GM12878 (cell line): ENCODE results near the gene TMEM151A. TPM values are rescaled to one million over a fixed set of nuclear protein-coding genes. Genes with fewer than 3 reads are reported as not detected.

Source experiments
- ATAC-seq: fragments of 200-7000 bp; cut with Tn5 transposase; 3 replicates; pipeline ENCODE4 v1.9.1; 2020; ENCODE audit warnings: mild to moderate bottlenecking, moderate library complexity
- BruUV-seq: library from RNA; stranded (reverse); fragments of 400-500 nt; replicated peaks from 2 replicates; lab custom pipeline; 2021; lab: Mats Ljungman, UMichigan
- CTCF ChIA-PET: fragments of 300-600 bp; sonication (Branson Sonifier 250); formaldehyde crosslinking; extraction: SDS; loops from one replicate; lab custom pipeline; 2021; ENCODE audit warnings: inconsistent platforms; lab: Yijun Ruan, JAX
- POLR2A ChIA-PET: fragments of 350-600 bp; formaldehyde crosslinking; extraction: SDS; loops from one replicate; lab custom pipeline; 2021; ENCODE audit warnings: inconsistent platforms; lab: Charles Lee
- RAD21 ChIA-PET: fragments of 300-600 bp; sonication (Branson Sonifier 250); formaldehyde crosslinking; loops from one replicate; lab custom pipeline; 2023; ENCODE audit warnings: antibody characterized with exemption; ENCODE audit not compliant: unreplicated experiment; lab: Charles Lee
- SMC1A ChIA-PET: fragments of 300-600 bp; sonication (Branson Sonifier 250); formaldehyde crosslinking; loops from one replicate; lab custom pipeline; 2023; ENCODE audit not compliant: unreplicated experiment, uncharacterized antibody; lab: Charles Lee
- DNase-seq: peaks from one replicate; pipeline ENCODE4 v3.0.0-alpha.2; 2011; ENCODE audit warnings: low read depth, low spot score
- FAIRE-seq: peaks from 3 replicates; lab custom pipeline; 2011; peaks lifted over from hg19 to GRCh38; lab: Jason Lieb, UNC
- H2AFZ ChIP-seq: 2 replicates; pipeline ENCODE4 v1.6.0; 2011; ENCODE audit warnings: low read depth, low read length, control low read depth; ENCODE audit not compliant: control insufficient read depth
- H3K27ac ChIP-seq: 2 replicates; pipeline ENCODE4 v1.5.1; 2011; ENCODE audit warnings: control low read depth; ENCODE audit not compliant: control insufficient read depth, insufficient read depth
- H3K27me3 ChIP-seq, 2 experiments: replicated peaks in 1 of 2; 2 replicates each; pipeline versions ENCODE4 v1.6.0 to v1.6.1; 2011; ENCODE audit warnings: low read length in 1 of 2; ENCODE audit not compliant: control insufficient read depth in 2 of 2, insufficient read depth in 2 of 2
- H3K36me3 ChIP-seq, 2 experiments: 2 replicates each; pipeline ENCODE4 v1.5.1; 2011; ENCODE audit warnings: low read length in 1 of 2; ENCODE audit not compliant: control insufficient read depth in 2 of 2, insufficient read depth in 2 of 2
- H3K4me1 ChIP-seq: 2 replicates; pipeline ENCODE4 v1.6.1; 2011; ENCODE audit warnings: mild to moderate bottlenecking, low read length, moderate library complexity, mixed read lengths; ENCODE audit not compliant: control insufficient read depth, insufficient read depth
- H3K4me2 ChIP-seq: 2 replicates; pipeline ENCODE4 v1.6.0; 2011; ENCODE audit warnings: control low read depth; ENCODE audit not compliant: control insufficient read depth, insufficient read depth
- H3K4me3 ChIP-seq: fragments of 200-600 bp; sonication (generic); 2 replicates; pipeline ENCODE4 v1.5.1; 2016
- H3K79me2 ChIP-seq: 2 replicates; pipeline ENCODE4 v1.6.0; 2011; ENCODE audit warnings: low read length; ENCODE audit not compliant: control insufficient read depth, insufficient read depth
- H3K9ac ChIP-seq: 2 replicates; pipeline ENCODE4 v1.8.0; 2011; ENCODE audit warnings: low read length, control low read depth, mixed read lengths; ENCODE audit not compliant: control insufficient read depth, insufficient read depth
- H3K9me3 ChIP-seq: replicated peaks from 3 replicates; pipeline ENCODE4 v1.5.1; 2011; ENCODE audit warnings: mild to moderate bottlenecking, low read length; ENCODE audit not compliant: control insufficient read depth, insufficient read depth
- H4K20me1 ChIP-seq: 2 replicates; pipeline ENCODE4 v1.6.0; 2011; ENCODE audit not compliant: control insufficient read depth, insufficient read depth
- ATF2 ChIP-seq: IDR thresholded peaks from 2 replicates; pipeline ENCODE4 v1.6.1; 2012; ENCODE audit warnings: low read length, inconsistent platforms
- BRCA1 ChIP-seq: IDR thresholded peaks from 2 replicates; pipeline ENCODE4 v1.6.1; 2011; ENCODE audit warnings: low read depth, low read length, improper control_type of control experiment
- EZH2 ChIP-seq: IDR thresholded peaks from 2 replicates; pipeline ENCODE4 v1.6.1; 2012; ENCODE audit warnings: low read depth, mild to moderate bottlenecking, control low read depth, inconsistent platforms, low read length, borderline replicate concordance; ENCODE audit not compliant: control insufficient read depth
- HCFC1 ChIP-seq: fragments of 150-350 bp; IDR thresholded peaks from 2 replicates; pipeline ENCODE4 v1.6.1; 2014; ENCODE audit warnings: low read length
- ZBED1 ChIP-seq: IDR thresholded peaks from 2 replicates; pipeline ENCODE4 v1.6.1; 2016; ENCODE audit warnings: borderline replicate concordance
- ZNF384 ChIP-seq: IDR thresholded peaks from 2 replicates; pipeline ENCODE4 v1.6.1; 2012; ENCODE audit warnings: low read depth, mild to moderate bottlenecking, low read length, improper control_type of control experiment, borderline replicate concordance
- WGBS: methylation state at CpG from one replicate; pipeline ENCODE4 v1.1.6; 2016; ENCODE audit warnings: low lambda C conversion rate; ENCODE audit not compliant: insufficient replicate concordance, insufficient coverage; ENCODE audit errors: missing lambda C conversion rate; 5-methylcytosine and 5-hydroxymethylcytosine counted together
- in situ Hi-C: fragments of 300-500 bp; cut with MboI; formaldehyde crosslinking; loops from 9 replicates; pipeline ENCODE4 v1.14.3; 2018; ENCODE audit warnings: mixed read lengths
- intact Hi-C: fragments of 100-400 bp; cut with micrococcal nuclease; formaldehyde crosslinking; loops from one replicate; pipeline ENCODE4 v1.14.2; 2022; ENCODE audit not compliant: unreplicated experiment
- polyA plus RNA-seq, 11 experiments: library from polyadenylated mRNA; depleted of rRNA in 4 of 11; unstranded in 6 of 11; stranded (reverse) in 5 of 11; fragments of >200 nt; fragmentation: Nextera tagmentation in 4 of 11; fragmentation: Illumina TruSeq in 1 of 11; extraction: Ambion mirVana in 4 of 11; extraction: Trizol in 1 of 11; gene quantifications; 1 replicate in 1 of 11; 2 replicates in 10 of 11; pipeline versions ENCODE4 v1.2.1 to v1.2.3, GENCODE V29; 2011 to 2016; ENCODE audit warnings: inconsistent platforms in 2 of 11, missing spikeins in 2 of 11, low read depth in 1 of 11
- total RNA-seq, 4 experiments: library from RNA; depleted of rRNA in 3 of 4; stranded (reverse); fragments of >200 nt in 3 of 4; fragmentation: Illumina TruSeq in 1 of 4; extraction: Trizol in 1 of 4; gene quantifications; 2 replicates each; pipeline versions ENCODE4 v1.2.1 to v1.2.3, GENCODE V29; 2013 to 2021

TMEM151A gene
- total and polyA plus RNA-seq, 10 of the 15 experiments (the other 5 are each of a cell fraction or from before 2014, with no cell fraction given), result not detected

- H3K79me2 ChIP-seq, result no peaks in the 10 kb centered on the region
- intact Hi-C loops (loop anchor here (1.0 to 2.0 kb wide), 2 partner anchors 15 to 105 kb away; no protein-coding TSS in a partner anchor), in situ Hi-C loops (no loop called here)
- no peaks in the 10 kb centered on the region for H3K36me3 ChIP-seq
- no peaks in the 10 kb centered on the region; a peak in 1 of 4 replicates for H3K27me3 ChIP-seq
- H3K4me1 ChIP-seq, result peaks cover 10% of the 10 kb centered on the region; the same call in 1 of the 2 replicates
- BruUV-seq, result no TSS peak
- DNase-seq, result no peak
- RAD21 ChIA-PET, result interaction anchor here (1.0 kb wide), 2 partner anchors 14 to 16 kb away, joined by 3 to 4 read pairs; no protein-coding TSS in a partner anchor
- SMC1A ChIA-PET, result interaction anchor here (3.4 kb wide), 1 partner anchor 15 kb away, joined by 12 read pairs; no protein-coding TSS in a partner anchor
- H3K9ac ChIP-seq, result no peak overlapping the region
- H3K9me3 ChIP-seq, result no peaks in the 10 kb centered on the region
- CTCF ChIA-PET, result interaction anchor here (1.5 to 3.8 kb wide), 2 partner anchors 10 to 15 kb away, joined by 6 to 34 read pairs; partner anchors contain the start of gene CD248
- no peak overlapping the region for H3K4me3 ChIP-seq
- no peaks in the 10 kb centered on the region for H4K20me1 ChIP-seq
- H3K27ac ChIP-seq, result no peak overlapping the region
- no peak overlapping the region for H2AFZ ChIP-seq
- WGBS, result 63% methylated on average over 10 of the region's 10 CpGs
- FAIRE-seq, result peak; percentile 35
- TF ChIP-seq BRCA1 (no peak), ZBED1 (no peak), HCFC1 (no peak), EZH2 (no peak), ATF2 (no peak), ZNF384 (no peak)
- TF ChIP-seq, all 136 proteins: peak for 0
- no peak for ATAC-seq
- H3K4me2 ChIP-seq, result no peak overlapping the region
- POLR2A ChIA-PET, result interaction anchor here (0.7 kb wide), 1 partner anchor 16 kb away, joined by 3 read pairs; no protein-coding TSS in a partner anchor
Measured at GRCh38 chr11:66327171-66328030, 35.7 kb downstream of the TMEM151A start.
